ENCODE results near the gene SPATA31C2.

DNA sequence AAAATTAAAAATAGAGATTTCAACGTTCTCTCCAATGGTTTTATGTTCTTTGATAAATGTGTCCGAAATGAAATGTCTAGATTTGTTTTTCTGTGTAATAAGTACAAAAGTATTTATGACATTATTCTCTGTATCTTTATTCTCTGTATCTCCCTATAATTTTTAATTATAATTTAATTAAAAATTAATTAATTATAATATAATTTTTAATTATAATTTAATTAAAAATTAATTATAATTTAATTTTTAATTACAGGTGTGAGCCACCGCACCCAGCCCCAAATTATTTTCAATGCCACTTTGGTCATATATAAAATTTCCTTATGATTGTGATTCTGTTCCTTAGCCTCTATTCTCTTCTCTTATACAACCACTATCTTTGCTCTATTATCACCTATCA, 28.2 kb downstream of the SPATA31C2 start:
- TF ChIP-seq CTCF (IDR thresholded peaks at IDR 0.05; ENCODE audit: extremely low read depth in 1 of 2, insufficient read depth in 1 of 2, low read depth in 1 of 2, low read length in 2 of 2): no peak
- TF ChIP-seq FOS (IDR thresholded peaks at IDR 0.05; ENCODE audit: borderline replicate concordance, insufficient read depth, low read length): no peak
- TF ChIP-seq POLR2A (IDR thresholded peaks at IDR 0.05; ENCODE audit: low read depth, low read length): no peak
- no peak for TF ChIP-seq POLR2AphosphoS5 (IDR thresholded peaks at IDR 0.05; ENCODE audit: insufficient read depth, low read depth, low read length)
- TF ChIP-seq EZH2 (IDR thresholded peaks at IDR 0.05; ENCODE audit: borderline replicate concordance, low read depth, low read length, severe bottlenecking): no peak
- TF ChIP-seq GATA2 (IDR thresholded peaks at IDR 0.05; ENCODE audit: insufficient read depth, insufficient read length, low read depth, low read length): no peak
- TF ChIP-seq JUN (IDR thresholded peaks at IDR 0.05; ENCODE audit: borderline replicate concordance, insufficient read depth, insufficient read length, low read depth): no peak

All from endothelial cell of umbilical vein (primary cell).